Tibial nerve (tissue), 4 donors: ENCODE results near the gene EIF3CL.
"Not testable (repeated sequence)": the region's sequence is repeated elsewhere in the genome, so short reads cannot be mapped to it uniquely, and the experiment has no call there.

ENCODE experiments used
- CTCF ChIP-seq, 5 experiments: fragments of 200-600 bp in 3 of 5; fragments of 450-650 bp in 2 of 5; sonication (generic) in 3 of 5; IDR thresholded peaks; one replicate each; pipeline ENCODE4 v1.5.1; 2016 to 2019; ENCODE audit warnings: antibody characterized with exemption in 5 of 5, mild to moderate bottlenecking in 3 of 5, moderate library complexity in 2 of 5
- EP300 ChIP-seq, 2 donors: sonication (generic); formaldehyde crosslinking; IDR thresholded peaks; one replicate each; pipeline ENCODE4 v1.6.1; 2017; ENCODE audit warnings: antibody characterized with exemption in 2 of 2, mild to moderate bottlenecking in 1 of 2
- POLR2A ChIP-seq, 2 donors: fragments of 450-650 bp; IDR thresholded peaks; one replicate each; pipeline ENCODE4 v1.6.1; 2017; ENCODE audit warnings: antibody characterized with exemption in 2 of 2, mild to moderate bottlenecking in 2 of 2, moderate library complexity in 2 of 2

- not testable (repeated sequence) for TF ChIP-seq CTCF, EP300, POLR2A (IDR thresholded peaks at IDR 0.05)
These were observed 9.9 kb upstream of the EIF3CL start for GRCh38 chr16:28413585-28413984.
